HCT116 (cell line): ENCODE results near the gene RPAP3. TPM values are rescaled to one million over a fixed set of nuclear protein-coding genes. Genes with fewer than 3 reads are reported as not detected.

Experiments
- ATAC-seq: fragments of 200-7000 bp; cut with Tn5 transposase; 2 replicates; pipeline ENCODE4 v1.9.1; 2020; ENCODE audit warnings: mild to moderate bottlenecking, moderate library complexity
- BruUV-seq: library from RNA; stranded (reverse); fragments of 400-500 nt; replicated peaks from 2 replicates; lab custom pipeline; 2021; lab: Mats Ljungman, UMichigan
- CTCF ChIA-PET: fragments of 300-600 bp; sonication (Branson Sonifier 250); formaldehyde crosslinking; loops from one replicate; lab custom pipeline; 2021; ENCODE audit warnings: antibody characterized with exemption; lab: Charles Lee
- POLR2A ChIA-PET: fragments of 300-600, 350-600 bp; sonication (Branson Sonifier 250); formaldehyde crosslinking; loops from one replicate; lab custom pipeline; 2021; ENCODE audit warnings: antibody characterized with exemption; lab: Charles Lee
- RAD21 ChIA-PET, 2 experiments: fragments of 300-600 bp; sonication (Branson Sonifier 250); formaldehyde crosslinking; loops; one replicate each; lab custom pipeline; 2023; ENCODE audit warnings: low total read pairs in 2 of 2; ENCODE audit not compliant: uncharacterized antibody in 2 of 2, unreplicated experiment in 2 of 2, low non-redundant PET in 1 of 2; lab: Charles Lee
- DNase-seq: peaks from one replicate; pipeline ENCODE4 v3.0.0-alpha.2; 2010; ENCODE audit warnings: low read depth, low spot score
- H2AFZ ChIP-seq: fragments of 200-600 bp; shearing (Covaris generic), sonication (generic); 2 replicates; pipeline ENCODE4 v1.6.1; 2017; ENCODE audit warnings: low read depth, mixed run types, mixed read lengths, antibody characterized with exemption, low read length; ENCODE audit not compliant: poor library complexity, severe bottlenecking
- H3K27ac ChIP-seq: 2 replicates; pipeline ENCODE4 v1.5.1; 2012; ENCODE audit warnings: low read depth, low read length
- H3K27me3 ChIP-seq: fragments of 200-600 bp; sonication (generic); 2 replicates; pipeline ENCODE4 v1.6.1; 2016; ENCODE audit warnings: mixed run types, low read length, mixed read lengths; ENCODE audit not compliant: insufficient read depth
- H3K36me3 ChIP-seq, 2 experiments: fragments of 200-500 bp in 1 of 2; fragments of 200-600 bp in 1 of 2; sonication (Bioruptor generic) in 1 of 2; sonication (generic) in 1 of 2; 2 replicates each; pipeline versions ENCODE4 v1.5.1 to v1.6.1; 2014 to 2016; ENCODE audit warnings: low read length in 2 of 2, inconsistent platforms in 1 of 2, mixed read lengths in 1 of 2, mixed run types in 1 of 2; ENCODE audit not compliant: insufficient read depth in 2 of 2, control insufficient read depth in 1 of 2
- H3K4me1 ChIP-seq, 2 experiments: fragments of 200-600 bp in 1 of 2; sonication (generic) in 1 of 2; 2 replicates each; pipeline versions ENCODE4 v1.5.1 to v1.6.1; 2012 to 2017; ENCODE audit warnings: low read length in 2 of 2, inconsistent platforms in 1 of 2, mild to moderate bottlenecking in 1 of 2, mixed read lengths in 1 of 2, mixed run types in 1 of 2, moderate library complexity in 1 of 2; ENCODE audit not compliant: insufficient read depth in 2 of 2, control insufficient read depth in 1 of 2
- H3K4me2 ChIP-seq: fragments of 200-600 bp; sonication (generic); 2 replicates; pipeline ENCODE4 v1.6.1; 2017; ENCODE audit warnings: mixed run types, low read length, mixed read lengths
- H3K4me3 ChIP-seq, 2 experiments: fragments of 200-600 bp in 1 of 2; sonication (generic) in 1 of 2; replicated peaks in 1 of 2; 2 replicates each; pipeline ENCODE4 v1.5.1; 2011 to 2016; ENCODE audit warnings: low read length in 2 of 2, control low read depth in 1 of 2, low read depth in 1 of 2, mild to moderate bottlenecking in 1 of 2, mixed read lengths in 1 of 2, mixed run types in 1 of 2
- H3K79me2 ChIP-seq: fragments of 200-600 bp; sonication (generic); 2 replicates; pipeline ENCODE4 v1.6.1; 2017; ENCODE audit warnings: mild to moderate bottlenecking, mixed run types, low read length, moderate library complexity, mixed read lengths; ENCODE audit not compliant: insufficient read depth
- H3K9ac ChIP-seq: fragments of 200-600 bp; sonication (generic); 2 replicates; pipeline ENCODE4 v1.6.1; 2016; ENCODE audit warnings: low read length, mixed read lengths
- H3K9me2 ChIP-seq: fragments of 200-600 bp; sonication (generic), shearing (Covaris generic); 2 replicates; pipeline ENCODE4 v1.6.1; 2017; ENCODE audit warnings: mixed run types, mild to moderate bottlenecking, moderate library complexity; ENCODE audit not compliant: insufficient read depth
- H3K9me3 ChIP-seq, 2 experiments: fragments of 200-500 bp in 1 of 2; fragments of 200-600 bp in 1 of 2; sonication (Bioruptor generic) in 1 of 2; sonication (generic) in 1 of 2; 2 replicates each; pipeline ENCODE4 v1.6.1; 2014 to 2017; ENCODE audit warnings: low read length in 2 of 2, mixed read lengths in 2 of 2, inconsistent platforms in 1 of 2, low read depth in 1 of 2, mild to moderate bottlenecking in 1 of 2, mixed run types in 1 of 2, moderate library complexity in 1 of 2; ENCODE audit not compliant: control insufficient read depth in 1 of 2, insufficient read depth in 1 of 2
- H4K20me1 ChIP-seq: fragments of 200-600 bp; sonication (generic), shearing (Covaris generic); 2 replicates; pipeline ENCODE4 v1.6.1; 2017; ENCODE audit warnings: mixed run types, mild to moderate bottlenecking, moderate library complexity; ENCODE audit not compliant: insufficient read depth
- CTCF ChIP-seq, 3 experiments: fragments of 200-600 bp in 1 of 3; sonication (generic) in 1 of 3; IDR thresholded peaks in 2 of 3; conservative IDR thresholded peaks in 1 of 3; 2 replicates each; pipeline ENCODE4 v1.5.1; 2012 to 2017; ENCODE audit warnings: low read depth in 2 of 3, low read length in 2 of 3, antibody characterized with exemption in 1 of 3, borderline replicate concordance in 1 of 3, control low read depth in 1 of 3, mild to moderate bottlenecking in 1 of 3, mixed read lengths in 1 of 3, mixed run types in 1 of 3, moderate library complexity in 1 of 3; ENCODE audit not compliant: insufficient read depth in 1 of 3
- ELF1 ChIP-seq: IDR thresholded peaks from 2 replicates; pipeline ENCODE4 v1.6.1; 2012; ENCODE audit warnings: low read depth, borderline replicate concordance
- EZH2 ChIP-seq: fragments of 200-600 bp; sonication (generic); IDR thresholded peaks from 2 replicates; pipeline ENCODE4 v1.6.1; 2017; ENCODE audit warnings: antibody characterized with exemption, mixed run types
- EZH2phosphoT487 ChIP-seq: fragments of 200-600 bp; IDR thresholded peaks from 2 replicates; pipeline ENCODE4 v1.6.1; 2018; ENCODE audit warnings: antibody characterized with exemption, borderline replicate concordance
- FOSL1 ChIP-seq: IDR thresholded peaks from 2 replicates; pipeline ENCODE4 v1.6.1; 2012; ENCODE audit warnings: low read depth
- JUND ChIP-seq: IDR thresholded peaks from 2 replicates; pipeline ENCODE4 v1.6.1; 2012
- POLR2AphosphoS5 ChIP-seq: IDR thresholded peaks from 2 replicates; pipeline ENCODE4 v1.6.1; 2011; ENCODE audit warnings: mild to moderate bottlenecking, low read depth, low read length, moderate library complexity
- REST ChIP-seq: IDR thresholded peaks from 2 replicates; pipeline ENCODE4 v1.6.1; 2012; ENCODE audit warnings: low read depth
- SP1 ChIP-seq: IDR thresholded peaks from 2 replicates; pipeline ENCODE4 v1.6.1; 2012; ENCODE audit warnings: low read depth
- SRF ChIP-seq: IDR thresholded peaks from 2 replicates; pipeline ENCODE4 v1.6.1; 2012; ENCODE audit warnings: low read depth
- YY1 ChIP-seq: IDR thresholded peaks from 2 replicates; pipeline ENCODE4 v1.6.1; 2011; ENCODE audit warnings: low read length, low read depth, moderate library complexity, mild to moderate bottlenecking; ENCODE audit not compliant: insufficient replicate concordance; ENCODE audit errors: extremely low read depth
- ZFX ChIP-seq: fragments of 450-650 bp; IDR thresholded peaks from 2 replicates; pipeline ENCODE4 v1.6.1; 2017
- intact Hi-C: fragments of 100-400 bp; cut with micrococcal nuclease; formaldehyde crosslinking; loops from 2 replicates; pipeline ENCODE4 v1.10.0; 2022
- total RNA-seq: library from RNA; stranded (reverse); gene quantifications from one replicate; pipeline ENCODE4 v1.2.1, GENCODE V29; 2021; ENCODE audit not compliant: unreplicated experiment

The RPAP3 gene
- total RNA-seq, 1 experiment from 2014 or later = 48.3 TPM

GRCh38 chr12:47737936-47738594, 32.2 kb upstream of the RPAP3 start:
- ATAC-seq = no peak
- Histone ChIP-seq H3K4me2 (no peak overlapping the region), H3K9me2 (no peaks in the 10 kb centered on the region), H3K79me2 (no peaks in the 10 kb centered on the region), H3K36me3 (no peaks in the 10 kb centered on the region), H2AFZ (no peak overlapping the region), H3K27me3 (no peaks in the 10 kb centered on the region), H3K9ac (no peak overlapping the region), H3K27ac (no peak overlapping the region), H3K9me3 (no peaks in the 10 kb centered on the region), H3K4me3 (no peak overlapping the region), H3K4me1 (peaks cover 26 to 37% of the 10 kb centered on the region in 2 experiments), H4K20me1 (no peaks in the 10 kb centered on the region)
- no TSS peak for BruUV-seq
- intact Hi-C loops = no loop called here
- ChIA-PET CTCF (interaction anchor here (2.8 kb wide), 1 partner anchor 100 kb away, joined by 17 read pairs; no protein-coding TSS in a partner anchor), RAD21 (no interaction called here), POLR2A (no interaction called here)
- no peak for TF ChIP-seq POLR2AphosphoS5
- no peak for DNase-seq

- Histone ChIP-seq H3K9me3 (no peaks in the 10 kb centered on the region), H3K27ac (no peak overlapping the region; the same call in 1 of the 2 replicates), H3K9me2 (no peaks in the 10 kb centered on the region), H4K20me1 (no peaks in the 10 kb centered on the region), H3K9ac (no peak overlapping the region), H3K4me2 (no peak overlapping the region), H3K79me2 (no peaks in the 10 kb centered on the region), H3K4me1 (peaks cover 25 to 35% of the 10 kb centered on the region in 2 experiments), H2AFZ (no peak overlapping the region), H3K27me3 (no peaks in the 10 kb centered on the region), H3K4me3 (no peak overlapping the region), H3K36me3 (no peaks in the 10 kb centered on the region)
- POLR2A ChIA-PET = interaction anchor here (1.0 kb wide), 1 partner anchor 30 kb away, joined by 5 read pairs; no protein-coding TSS in a partner anchor
- no TSS peak for BruUV-seq
- CTCF ChIA-PET = interaction anchor here (1.5 to 2.8 kb wide), 2 partner anchors 30 to 101 kb away, joined by 6 to 17 read pairs; no protein-coding TSS in a partner anchor
- RAD21 ChIA-PET = interaction anchor here in 1 of 2 experiments (0.5 kb wide), 1 partner anchor 276 kb away, joined by 5 read pairs; no protein-coding TSS in a partner anchor
- DNase-seq = no peak
- intact Hi-C loops = no loop called here
- peak; percentile 53 for ATAC-seq
- TF ChIP-seq ELF1 (no peak), ZFX (no peak), YY1 (no peak), REST (no peak), CTCF (IDR thresholded peaks at IDR 0.05 in 2 of 3, conservative IDR thresholded peaks at IDR 0.05 in 1 of 3; ENCODE audit: borderline replicate concordance in 1 of 3, insufficient read depth in 1 of 3, low read depth in 2 of 3, low read length in 2 of 3) (no peak), JUND (no peak), FOSL1 (no peak), SP1 (no peak), SRF (no peak), POLR2AphosphoS5 (no peak), EZH2 (no peak), EZH2phosphoT487 (no peak)
Observed at GRCh38 chr12:47736877-47737676, 31.2 kb upstream of the RPAP3 start.
